Subcutaneous adipose tissue (tissue), 4 donors: ENCODE data around the gene PHOSPHO2. TPM values are rescaled to one million over a fixed set of nuclear protein-coding genes. Genes with fewer than 3 reads are reported as not detected.

Experiments used
- CTCF ChIP-seq: fragments of 450-650 bp; IDR thresholded peaks from one replicate; pipeline ENCODE4 v1.5.1; 2016; ENCODE audit warnings: low read depth, mild to moderate bottlenecking, control low read depth, antibody characterized with exemption, moderate library complexity
- total RNA-seq, 4 donors: library from RNA; depleted of rRNA; stranded (reverse); fragments of >200 nt; gene quantifications; one replicate each; pipeline ENCODE4 v1.1.0, GENCODE V29; 2016

PHOSPHO2 gene
- total RNA-seq, 4 donors from 2014 or later = 7.0 to 18.1 (median 10.6) TPM

- no peak for TF ChIP-seq CTCF
Measured at GRCh38 chr2:169661265-169661664, 33.0 kb upstream of the PHOSPHO2 start.

GRCh38 chr2:169662744-169663143 is 31.5 kb upstream of the PHOSPHO2 start:
- TF ChIP-seq CTCF = no peak

GRCh38 chr2:169663247-169663646 is 31.0 kb upstream of the PHOSPHO2 start:
- TF ChIP-seq CTCF = no peak

GRCh38 chr2:169664600-169664977 is 29.7 kb upstream of the PHOSPHO2 start:
- no peak for TF ChIP-seq CTCF

GRCh38 chr2:169664978-169665930 is 29.0 kb upstream of the PHOSPHO2 start:
- no peak for TF ChIP-seq CTCF

GRCh38 chr2:169667583-169667982 is 26.7 kb upstream of the PHOSPHO2 start:
- TF ChIP-seq CTCF = no peak

- TF ChIP-seq CTCF = no peak
Measured at GRCh38 chr2:169670215-169670651, 24.0 kb upstream of the PHOSPHO2 start.
